ENCODE results near the gene MARVELD2.
"Not testable (repeated sequence)": the region's sequence is repeated elsewhere in the genome, so short reads cannot be mapped to it uniquely, and the experiment has no call there.

The MARVELD2 gene

GRCh38 chr5:69444127-69444754 lies 29.3 kb downstream of the MARVELD2 start:
- no peaks in the 10 kb centered on the region for H3K27me3 ChIP-seq (ENCODE audit: insufficient read depth, low read depth, severe bottlenecking)
- no peak overlapping the region for H3K4me3 ChIP-seq (ENCODE audit: low read depth, low read length)
- H3K27ac ChIP-seq = no peak overlapping the region
- peaks cover 7% of the 10 kb centered on the region; the same call in 1 of the 2 replicates for H3K36me3 ChIP-seq
- no peak for TF ChIP-seq CTCF (IDR thresholded peaks at IDR 0.05; ENCODE audit: low read depth, low read length)
- H3K9me3 ChIP-seq (ENCODE audit: severe bottlenecking) = no peaks in the 10 kb centered on the region
- no peak for DNase-seq

GRCh38 chr5:69449511-69449910 lies 34.6 kb downstream of the MARVELD2 start:
- Histone ChIP-seq H3K9me3 (ENCODE audit: severe bottlenecking) (no peaks in the 10 kb centered on the region), H3K4me3 (ENCODE audit: low read depth, low read length) (no peak overlapping the region), H3K27me3 (ENCODE audit: insufficient read depth, low read depth, severe bottlenecking) (no peaks in the 10 kb centered on the region), H3K27ac (no peak overlapping the region), H3K36me3 (no peaks in the 10 kb centered on the region)
- TF ChIP-seq CTCF (IDR thresholded peaks at IDR 0.05; ENCODE audit: low read depth, low read length) = no peak
- no peak for DNase-seq

- Histone ChIP-seq H3K36me3 (no peaks in the 10 kb centered on the region), H3K9me3 (ENCODE audit: severe bottlenecking) (no peaks in the 10 kb centered on the region), H3K27me3 (ENCODE audit: insufficient read depth, low read depth, severe bottlenecking) (no peaks in the 10 kb centered on the region), H3K4me3 (ENCODE audit: low read depth, low read length) (no peak overlapping the region), H3K27ac (no peak overlapping the region)
- no peak for TF ChIP-seq CTCF (IDR thresholded peaks at IDR 0.05; ENCODE audit: low read depth, low read length)
- DNase-seq = no peak
Observed at GRCh38 chr5:69450116-69450515, 35.2 kb downstream of the MARVELD2 start.

- H3K4me3 ChIP-seq (ENCODE audit: low read depth, low read length); H3K36me3 ChIP-seq; H3K9me3 ChIP-seq (ENCODE audit: severe bottlenecking); H3K27ac ChIP-seq; DNase-seq; H3K27me3 ChIP-seq (ENCODE audit: insufficient read depth, low read depth, severe bottlenecking): not testable (repeated sequence)
Observed at GRCh38 chr5:69450527-69450926, 35.6 kb downstream of the MARVELD2 start.

GRCh38 chr5:69451941-69452647 lies 37.2 kb downstream of the MARVELD2 start:
- Histone ChIP-seq H3K27ac (no peak overlapping the region), H3K36me3 (no peaks in the 10 kb centered on the region), H3K4me3 (ENCODE audit: low read depth, low read length) (no peak overlapping the region), H3K27me3 (ENCODE audit: insufficient read depth, low read depth, severe bottlenecking) (no peaks in the 10 kb centered on the region), H3K9me3 (ENCODE audit: severe bottlenecking) (no peaks in the 10 kb centered on the region)
- no peak for DNase-seq
- TF ChIP-seq CTCF (IDR thresholded peaks at IDR 0.05; ENCODE audit: low read depth, low read length) = no peak

- not testable (repeated sequence) for H3K27ac ChIP-seq; H3K4me3 ChIP-seq (ENCODE audit: low read depth, low read length); H3K36me3 ChIP-seq; H3K27me3 ChIP-seq (ENCODE audit: insufficient read depth, low read depth, severe bottlenecking); H3K9me3 ChIP-seq (ENCODE audit: severe bottlenecking); DNase-seq
Observed at GRCh38 chr5:69453487-69453886, 38.6 kb downstream of the MARVELD2 start.

Measured in WERI-Rb-1 (cell line).